ENCODE results near the gene GEMIN5.
"Not testable (repeated sequence)": the region's sequence is repeated elsewhere in the genome, so short reads cannot be mapped to it uniquely, and the experiment has no call there.

Gene GEMIN5

GRCh38 chr5:154962494-154962893 is 24.5 kb upstream of the GEMIN5 start:
- Mint-ChIP-seq H3K4me1 (ENCODE audit: low read depth) (peaks cover 7% of the 10 kb centered on the region), H3K27me3 (no peaks in the 10 kb centered on the region), H3K27ac (no peak overlapping the region), H3K4me3 (no peak overlapping the region), H3K36me3 (ENCODE audit: low read depth) (peaks cover 67% of the 10 kb centered on the region), H3K9me3 (no peaks in the 10 kb centered on the region)
- intact Hi-C loops (cut with micrococcal nuclease): no loop called here

- Mint-ChIP-seq H3K9me3 (no peaks in the 10 kb centered on the region), H3K36me3 (ENCODE audit: low read depth) (peaks cover 54% of the 10 kb centered on the region), H3K27me3 (no peaks in the 10 kb centered on the region), H3K4me3 (no peak overlapping the region), H3K4me1 (ENCODE audit: low read depth) (no peaks in the 10 kb centered on the region), H3K27ac (no peak overlapping the region)
- intact Hi-C loops (cut with micrococcal nuclease): no loop called here
These were observed 18.7 kb upstream of the GEMIN5 start for GRCh38 chr5:154956712-154957111.

- no peak overlapping the region for H3K27ac Mint-ChIP-seq
- H3K4me1 Mint-ChIP-seq (ENCODE audit: low read depth): peaks cover 15% of the 10 kb centered on the region
- no peaks in the 10 kb centered on the region for H3K9me3 Mint-ChIP-seq
- peaks cover 44% of the 10 kb centered on the region for H3K36me3 Mint-ChIP-seq (ENCODE audit: low read depth)
- no peak overlapping the region for H3K4me3 Mint-ChIP-seq
- intact Hi-C loops (cut with micrococcal nuclease): loop anchor here (10.0 kb wide), 1 partner anchor 195 kb away; no protein-coding TSS in a partner anchor
- no peaks in the 10 kb centered on the region for H3K27me3 Mint-ChIP-seq
These were observed 11.8 kb upstream of the GEMIN5 start for GRCh38 chr5:154949781-154950180.

GRCh38 chr5:154948313-154948712 is 10.3 kb upstream of the GEMIN5 start:
- intact Hi-C loops (cut with micrococcal nuclease): loop anchor here (10.0 kb wide), 1 partner anchor 196 kb away; no protein-coding TSS in a partner anchor
- H3K36me3 Mint-ChIP-seq (ENCODE audit: low read depth): peaks cover 31% of the 10 kb centered on the region
- H3K4me3 Mint-ChIP-seq: no peak overlapping the region
- no peak overlapping the region for H3K27ac Mint-ChIP-seq
- no peaks in the 10 kb centered on the region for H3K9me3 Mint-ChIP-seq
- H3K27me3 Mint-ChIP-seq: no peaks in the 10 kb centered on the region
- peaks cover 15% of the 10 kb centered on the region for H3K4me1 Mint-ChIP-seq (ENCODE audit: low read depth)

- intact Hi-C loops (cut with micrococcal nuclease): loop anchor here (2.0 to 10.0 kb wide), 2 partner anchors 57 to 197 kb away; no protein-coding TSS in a partner anchor
- Mint-ChIP-seq H3K27ac (no peak overlapping the region), H3K4me3 (no peak overlapping the region), H3K36me3 (ENCODE audit: low read depth) (peaks cover 31% of the 10 kb centered on the region), H3K27me3 (no peaks in the 10 kb centered on the region), H3K4me1 (ENCODE audit: low read depth) (peaks cover 15% of the 10 kb centered on the region), H3K9me3 (no peaks in the 10 kb centered on the region)
These were observed 9.8 kb upstream of the GEMIN5 start for GRCh38 chr5:154947778-154948177.

- H3K27ac Mint-ChIP-seq: no peak overlapping the region
- H3K9me3 Mint-ChIP-seq: no peaks in the 10 kb centered on the region
- no peaks in the 10 kb centered on the region for H3K27me3 Mint-ChIP-seq
- H3K36me3 Mint-ChIP-seq (ENCODE audit: low read depth): peaks cover 30% of the 10 kb centered on the region
- intact Hi-C loops (cut with micrococcal nuclease): loop anchor here (2.0 to 10.0 kb wide), 2 partner anchors 59 to 199 kb away; no protein-coding TSS in a partner anchor
- H3K4me3 Mint-ChIP-seq: no peak overlapping the region
- H3K4me1 Mint-ChIP-seq (ENCODE audit: low read depth): peaks cover 20% of the 10 kb centered on the region
These were observed 7.8 kb upstream of the GEMIN5 start for GRCh38 chr5:154945695-154946301.

- Mint-ChIP-seq H3K4me3 (no peak overlapping the region), H3K36me3 (ENCODE audit: low read depth) (peaks cover 23% of the 10 kb centered on the region), H3K4me1 (ENCODE audit: low read depth) (peaks cover 12% of the 10 kb centered on the region), H3K27ac (no peak overlapping the region), H3K9me3 (no peaks in the 10 kb centered on the region), H3K27me3 (no peaks in the 10 kb centered on the region)
- intact Hi-C loops (cut with micrococcal nuclease): loop anchor here (10.0 kb wide), 1 partner anchor 200 kb away; no protein-coding TSS in a partner anchor
These were observed 6.7 kb upstream of the GEMIN5 start for GRCh38 chr5:154944716-154945115.

GRCh38 chr5:154943527-154943926 is 5.5 kb upstream of the GEMIN5 start:
- Mint-ChIP-seq H3K36me3 (ENCODE audit: low read depth) (peaks cover 22% of the 10 kb centered on the region), H3K27me3 (no peaks in the 10 kb centered on the region), H3K4me3 (no peak overlapping the region), H3K4me1 (ENCODE audit: low read depth) (peaks cover 5% of the 10 kb centered on the region), H3K9me3 (no peaks in the 10 kb centered on the region), H3K27ac (no peak overlapping the region)
- intact Hi-C loops (cut with micrococcal nuclease): loop anchor here (10.0 kb wide), 1 partner anchor 201 kb away; no protein-coding TSS in a partner anchor

GRCh38 chr5:154940772-154941620 is 3.0 kb upstream of the GEMIN5 start, which contains the start of gene MRPL22:
MRPL22 (plus strand) TSS chr5:154941073; CDS start chr5:154941111, 38 bp downstream.
- H3K4me1 Mint-ChIP-seq (ENCODE audit: low read depth): peaks cover 14% of the 10 kb centered on the region
- H3K9me3 Mint-ChIP-seq: no peaks in the 10 kb centered on the region
- H3K4me3 Mint-ChIP-seq: peak within 1 kb of the TSS; percentile 99
- intact Hi-C loops (cut with micrococcal nuclease): loop anchor here (2.0 to 10.0 kb wide), 2 partner anchors 204 to 290 kb away; no protein-coding TSS in a partner anchor
- H3K27me3 Mint-ChIP-seq: no peaks in the 10 kb centered on the region
- peaks cover 14% of the 10 kb centered on the region for H3K36me3 Mint-ChIP-seq (ENCODE audit: low read depth)
- peak within 1 kb of the TSS; percentile 96 for H3K27ac Mint-ChIP-seq

- Mint-ChIP-seq H3K27ac (peak overlapping the region; percentile 96), H3K9me3 (no peaks in the 10 kb centered on the region), H3K27me3 (no peaks in the 10 kb centered on the region), H3K36me3 (ENCODE audit: low read depth) (peaks cover 17% of the 10 kb centered on the region), H3K4me3 (peak overlapping the region; percentile 99), H3K4me1 (ENCODE audit: low read depth) (peaks cover 14% of the 10 kb centered on the region)
- intact Hi-C loops (cut with micrococcal nuclease): loop anchor here (2.0 to 10.0 kb wide), 2 partner anchors 204 to 290 kb away; no protein-coding TSS in a partner anchor
These were observed 2.4 kb upstream of the GEMIN5 start for GRCh38 chr5:154940375-154940771.

- H3K27me3 Mint-ChIP-seq, H3K9me3 Mint-ChIP-seq, H3K27ac Mint-ChIP-seq, H3K4me3 Mint-ChIP-seq: not testable (repeated sequence)
- H3K36me3 Mint-ChIP-seq (ENCODE audit: low read depth): peaks cover 27% of the 10 kb centered on the region
- H3K4me1 Mint-ChIP-seq (ENCODE audit: low read depth): peaks cover 21% of the 10 kb centered on the region
- intact Hi-C loops (cut with micrococcal nuclease): loop anchor here (2.0 to 10.0 kb wide), 2 partner anchors 81 to 185 kb away; partner anchors contain the start of genes CNOT8 and LARP1
These were observed 1.4 kb upstream of the GEMIN5 start for GRCh38 chr5:154939387-154939786.

GRCh38 chr5:154937186-154937717 is 759 bp downstream of the GEMIN5 start:
- Mint-ChIP-seq H3K4me3 (peak overlapping the region; percentile 86), H3K27me3 (no peaks in the 10 kb centered on the region), H3K36me3 (ENCODE audit: low read depth) (peaks cover 45% of the 10 kb centered on the region), H3K4me1 (ENCODE audit: low read depth) (peaks cover 16% of the 10 kb centered on the region), H3K27ac (peak overlapping the region; percentile 80), H3K9me3 (no peaks in the 10 kb centered on the region)
- intact Hi-C loops (cut with micrococcal nuclease): loop anchor here (10.0 kb wide), 1 partner anchor 182 kb away; the partner anchor contains the start of gene LARP1

GRCh38 chr5:154934881-154935280 is 3.1 kb downstream of the GEMIN5 start:
- peaks cover 51% of the 10 kb centered on the region for H3K36me3 Mint-ChIP-seq (ENCODE audit: low read depth)
- peaks cover 21% of the 10 kb centered on the region for H3K4me1 Mint-ChIP-seq (ENCODE audit: low read depth)
- H3K9me3 Mint-ChIP-seq: no peaks in the 10 kb centered on the region
- no peak overlapping the region for H3K4me3 Mint-ChIP-seq
- H3K27me3 Mint-ChIP-seq: no peaks in the 10 kb centered on the region
- H3K27ac Mint-ChIP-seq: no peak overlapping the region
- intact Hi-C loops (cut with micrococcal nuclease): loop anchor here (10.0 kb wide), 1 partner anchor 180 kb away; the partner anchor contains the start of gene LARP1

All from dendritic cell treated with granulocyte-macrophage colony-stimulating factor and Interleukin-4, amounts not matched to agents 40 ng/mL and 50 ng/mL, for 4 days (primary cell).